Tibial nerve (tissue), 4 donors: ENCODE results near the gene LDB1. TPM values are rescaled to one million over a fixed set of nuclear protein-coding genes. Genes with fewer than 3 reads are reported as not detected.

ENCODE experiments used
- DNase-seq, 2 donors: peaks; one replicate each; pipeline ENCODE4 v3.0.0-alpha.2; 2019; ENCODE audit warnings: low spot score in 2 of 2
- H3K27ac ChIP-seq, 4 donors: fragments of 200-600 bp; sonication (generic) in 3 of 4; one replicate each; pipeline ENCODE4 v1.5.1; 2017 to 2019; ENCODE audit warnings: mild to moderate bottlenecking in 1 of 4
- H3K27me3 ChIP-seq, 2 donors: fragments of 200-600 bp; sonication (generic) in 1 of 2; one replicate each; pipeline versions ENCODE4 v1.5.1 to v1.6.0; 2017 to 2019
- H3K36me3 ChIP-seq, 3 donors: fragments of 200-600 bp; sonication (generic); one replicate each; pipeline ENCODE4 v1.5.1; 2018 to 2019
- H3K4me1 ChIP-seq, 4 donors: fragments of 200-600 bp; sonication (generic) in 3 of 4; one replicate each; pipeline ENCODE4 v1.5.1; 2017 to 2019
- H3K4me3 ChIP-seq, 4 donors: fragments of 200-600 bp; sonication (generic) in 3 of 4; one replicate each; pipeline ENCODE4 v1.5.1; 2017 to 2019; ENCODE audit warnings: mild to moderate bottlenecking in 1 of 4, moderate library complexity in 1 of 4
- H3K9me3 ChIP-seq, 4 donors: fragments of 200-600 bp; sonication (generic) in 3 of 4; one replicate each; pipeline ENCODE4 v1.5.1; 2017 to 2019
- EP300 ChIP-seq, 2 donors: sonication (generic); formaldehyde crosslinking; IDR thresholded peaks; one replicate each; pipeline ENCODE4 v1.6.1; 2017; ENCODE audit warnings: antibody characterized with exemption in 2 of 2, mild to moderate bottlenecking in 1 of 2
- POLR2A ChIP-seq, 2 donors: fragments of 450-650 bp; IDR thresholded peaks; one replicate each; pipeline ENCODE4 v1.6.1; 2017; ENCODE audit warnings: antibody characterized with exemption in 2 of 2, mild to moderate bottlenecking in 2 of 2, moderate library complexity in 2 of 2
- WGBS, 2 donors: methylation state at CpG; one replicate each; pipeline ENCODE4 v1.1.5; 2018; 5-methylcytosine and 5-hydroxymethylcytosine counted together
- total RNA-seq, 4 donors: library from RNA; depleted of rRNA; stranded (reverse); fragments of >200 nt; gene quantifications; one replicate each; pipeline ENCODE4 v1.1.0, GENCODE V29; 2016
- TF ChIP-seq, protein P1 (sequence below), 5 experiments: fragments of 200-600 bp in 3 of 5; fragments of 450-650 bp in 2 of 5; sonication (generic) in 3 of 5; IDR thresholded peaks; one replicate each; pipeline ENCODE4 v1.5.1; 2016 to 2019; ENCODE audit warnings: antibody characterized with exemption in 5 of 5, mild to moderate bottlenecking in 3 of 5, moderate library complexity in 2 of 5

Gene LDB1
- total RNA-seq, 4 donors from 2014 or later = 37.0 to 50.7 (median 45.8) TPM

DNA sequence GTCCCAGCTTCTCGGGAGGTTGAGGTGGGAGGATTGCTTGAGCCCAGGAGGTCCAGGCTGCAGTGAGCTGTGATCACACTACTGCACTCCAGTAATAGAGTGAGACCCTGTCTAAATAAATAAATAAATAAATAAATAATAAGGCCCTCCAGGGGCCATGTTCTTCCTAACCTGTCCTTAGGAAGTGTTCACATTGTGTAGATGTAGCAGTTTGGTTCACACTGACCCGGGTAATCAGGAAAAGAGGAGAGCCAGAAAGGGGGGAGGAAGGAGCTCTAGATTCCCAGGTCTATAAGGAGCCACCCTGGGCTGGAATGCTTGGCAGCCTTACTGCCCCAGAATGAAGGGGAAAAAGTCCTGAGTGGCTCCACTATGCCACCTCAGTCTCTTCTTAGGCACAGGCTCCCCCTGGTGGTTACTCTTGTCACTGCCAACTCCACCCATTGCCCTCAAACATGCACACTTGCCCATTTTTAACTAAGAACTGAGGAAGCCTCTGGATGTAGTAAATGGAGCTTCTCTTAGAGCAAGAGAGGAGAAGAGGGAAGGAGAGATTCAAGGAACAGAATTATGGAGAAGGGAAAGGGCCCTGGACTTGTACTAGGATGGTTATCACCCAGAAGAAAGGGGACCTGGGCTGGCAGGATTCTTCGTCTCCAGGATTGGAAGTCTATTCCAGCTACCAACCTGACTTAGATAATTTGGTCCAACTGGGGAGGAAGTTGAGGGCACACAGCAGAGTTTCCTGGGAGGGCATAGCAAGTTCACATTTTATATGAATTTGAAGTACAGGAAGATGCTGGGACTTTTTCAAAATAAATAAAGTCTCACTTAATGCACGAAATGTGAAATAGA lies 47.3 kb downstream of the LDB1 start:
- H3K27me3 ChIP-seq = no peaks in the 10 kb centered on the region
- no peaks in the 10 kb centered on the region for H3K9me3 ChIP-seq
- H3K4me1 ChIP-seq = peaks cover 0 to 22% (median 0%) of the 10 kb centered on the region in 4 donors
- TF ChIP-seq, protein P1, sequence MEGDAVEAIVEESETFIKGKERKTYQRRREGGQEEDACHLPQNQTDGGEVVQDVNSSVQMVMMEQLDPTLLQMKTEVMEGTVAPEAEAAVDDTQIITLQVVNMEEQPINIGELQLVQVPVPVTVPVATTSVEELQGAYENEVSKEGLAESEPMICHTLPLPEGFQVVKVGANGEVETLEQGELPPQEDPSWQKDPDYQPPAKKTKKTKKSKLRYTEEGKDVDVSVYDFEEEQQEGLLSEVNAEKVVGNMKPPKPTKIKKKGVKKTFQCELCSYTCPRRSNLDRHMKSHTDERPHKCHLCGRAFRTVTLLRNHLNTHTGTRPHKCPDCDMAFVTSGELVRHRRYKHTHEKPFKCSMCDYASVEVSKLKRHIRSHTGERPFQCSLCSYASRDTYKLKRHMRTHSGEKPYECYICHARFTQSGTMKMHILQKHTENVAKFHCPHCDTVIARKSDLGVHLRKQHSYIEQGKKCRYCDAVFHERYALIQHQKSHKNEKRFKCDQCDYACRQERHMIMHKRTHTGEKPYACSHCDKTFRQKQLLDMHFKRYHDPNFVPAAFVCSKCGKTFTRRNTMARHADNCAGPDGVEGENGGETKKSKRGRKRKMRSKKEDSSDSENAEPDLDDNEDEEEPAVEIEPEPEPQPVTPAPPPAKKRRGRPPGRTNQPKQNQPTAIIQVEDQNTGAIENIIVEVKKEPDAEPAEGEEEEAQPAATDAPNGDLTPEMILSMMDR (IDR thresholded peaks at IDR 0.05) = peak; percentile 83 to 95 (median 88)
- TF ChIP-seq POLR2A (IDR thresholded peaks at IDR 0.05) (no peak), EP300 (IDR thresholded peaks at IDR 0.05) (no peak)
- WGBS, 2 donors = 79 to 83% methylated on average over 4 of the region's 4 CpGs
- peaks cover 0 to 17% (median 0%) of the 10 kb centered on the region in 3 donors for H3K36me3 ChIP-seq
- no peak overlapping the region for H3K27ac ChIP-seq
- no peak overlapping the region for H3K4me3 ChIP-seq
- peak; percentile 79 to 97 for DNase-seq

DNA sequence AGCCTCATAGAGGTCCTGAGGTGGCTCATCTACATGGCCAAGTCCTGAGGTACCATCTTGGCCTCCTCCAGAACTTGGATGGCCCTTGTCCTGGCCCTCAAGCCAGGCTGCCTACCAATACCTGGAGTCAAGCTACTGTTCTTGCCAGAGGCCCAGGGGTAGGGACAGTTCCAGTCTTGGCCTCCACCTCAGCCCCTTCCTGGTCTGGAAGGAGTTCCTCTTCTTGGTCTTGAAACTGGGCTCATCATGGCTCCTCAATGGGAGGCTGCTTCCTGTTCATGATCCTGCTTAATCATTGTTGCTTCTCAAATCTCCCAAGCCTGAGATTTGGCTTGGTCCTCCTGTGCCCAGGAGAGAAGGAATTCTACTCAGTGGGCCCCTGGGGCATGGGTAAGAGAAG lies 51.1 kb downstream of the LDB1 start:
- H3K36me3 ChIP-seq = peaks cover 0 to 31% (median 0%) of the 10 kb centered on the region in 3 donors
- H3K4me3 ChIP-seq = no peak overlapping the region
- no peaks in the 10 kb centered on the region for H3K27me3 ChIP-seq
- peaks cover 0 to 48% (median 17%) of the 10 kb centered on the region in 4 donors for H3K4me1 ChIP-seq
- no peak for DNase-seq
- no peaks in the 10 kb centered on the region for H3K9me3 ChIP-seq
- no peak overlapping the region for H3K27ac ChIP-seq
- TF ChIP-seq, protein P1 (IDR thresholded peaks at IDR 0.05) = no peak
- TF ChIP-seq EP300 (IDR thresholded peaks at IDR 0.05) = no peak
- TF ChIP-seq POLR2A (IDR thresholded peaks at IDR 0.05) = no peak

DNA sequence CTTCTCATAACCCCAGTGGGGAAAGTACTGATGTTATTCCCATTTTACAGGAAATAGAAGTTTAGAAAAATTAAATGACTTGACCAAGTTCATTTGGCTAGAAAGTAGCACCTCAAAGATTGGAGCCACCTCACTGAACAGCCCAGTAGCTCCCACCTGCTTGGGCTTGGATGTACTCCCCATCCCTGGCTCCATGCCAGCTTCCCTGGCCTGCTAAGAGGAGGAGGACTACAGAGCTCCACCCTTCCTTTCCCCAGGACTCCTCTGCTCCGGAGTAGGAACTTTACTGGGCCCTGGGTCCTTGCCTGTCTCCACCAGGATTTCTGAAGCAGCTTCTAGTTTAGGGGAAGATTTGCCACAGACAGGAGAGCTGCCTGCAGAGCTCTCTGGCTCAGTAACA lies 52.0 kb downstream of the LDB1 start:
- Histone ChIP-seq H3K27ac (no peak overlapping the region), H3K36me3 (peaks cover 0 to 31% (median 0%) of the 10 kb centered on the region in 3 donors), H3K27me3 (no peaks in the 10 kb centered on the region), H3K9me3 (no peaks in the 10 kb centered on the region), H3K4me3 (no peak overlapping the region), H3K4me1 (peaks cover 0 to 48% (median 17%) of the 10 kb centered on the region in 4 donors)
- DNase-seq = peak in 1 of 2 donors; percentile 22
- no peak for TF ChIP-seq EP300 (IDR thresholded peaks at IDR 0.05)
- no peak for TF ChIP-seq POLR2A (IDR thresholded peaks at IDR 0.05)
- TF ChIP-seq, protein P1 (IDR thresholded peaks at IDR 0.05) = no peak
- WGBS, 2 donors = 45 to 64% methylated on average over 1 of the region's 1 CpG

DNA sequence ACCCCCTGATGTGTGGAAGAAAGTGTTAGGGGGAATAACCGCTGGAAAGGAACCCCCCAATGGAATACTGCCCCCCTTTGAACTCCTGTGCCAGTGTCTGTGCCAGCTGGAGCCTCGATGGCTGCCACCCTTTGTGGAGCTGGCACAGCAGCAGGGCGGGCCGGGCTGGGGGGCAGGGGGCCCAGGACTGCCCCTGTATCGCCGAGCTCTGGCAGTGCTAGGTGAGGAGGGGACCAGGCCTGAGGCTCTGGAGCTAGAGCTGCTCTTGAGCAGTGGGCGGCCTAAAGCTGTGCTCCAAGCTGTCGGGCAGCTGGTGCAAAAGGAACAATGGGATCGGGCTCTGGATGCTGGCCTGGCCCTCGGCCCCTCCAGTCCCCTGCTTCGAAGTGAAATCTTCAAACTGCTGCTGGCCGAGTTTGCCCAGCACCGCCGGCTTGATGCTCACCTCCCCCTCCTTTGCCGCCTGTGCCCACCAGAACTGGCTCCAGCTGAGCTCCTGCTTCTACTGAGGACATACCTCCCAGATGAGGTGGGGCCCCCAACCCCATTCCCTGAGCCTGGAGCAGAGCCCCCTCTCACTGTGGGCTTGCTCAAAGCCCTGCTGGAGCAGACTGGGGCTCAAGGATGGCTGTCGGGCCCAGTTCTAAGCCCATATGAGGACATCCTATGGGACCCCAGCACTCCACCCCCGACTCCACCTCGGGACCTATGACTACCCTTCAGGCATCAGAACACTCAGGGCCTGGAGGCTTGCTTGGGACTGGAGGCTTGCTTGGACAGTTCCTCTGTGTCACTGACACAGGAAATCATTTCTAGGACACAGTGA lies 52.9 kb downstream of the LDB1 start:
- Histone ChIP-seq H3K36me3 (peaks cover 0 to 31% (median 0%) of the 10 kb centered on the region in 3 donors), H3K4me1 (peaks cover 0 to 41% (median 17%) of the 10 kb centered on the region in 4 donors), H3K9me3 (no peaks in the 10 kb centered on the region), H3K27me3 (no peaks in the 10 kb centered on the region), H3K27ac (no peak overlapping the region), H3K4me3 (no peak overlapping the region)
- TF ChIP-seq POLR2A (IDR thresholded peaks at IDR 0.05) = no peak
- no peak for TF ChIP-seq EP300 (IDR thresholded peaks at IDR 0.05)
- TF ChIP-seq, protein P1 (IDR thresholded peaks at IDR 0.05) = no peak
- WGBS, 2 donors = 80 to 86% methylated on average over 14 to 16 of the region's 18 CpGs
- DNase-seq = no peak
